AML-193 (cell line): Measurements from ENCODE around the gene SMG6.
"Not testable (repeated sequence)": the region's sequence is repeated elsewhere in the genome, so short reads cannot be mapped to it uniquely, and the experiment has no call there.

Source experiments
- DNase-seq, 2 experiments: peaks; one replicate each; lab custom pipeline; 2025; lab: John Stamatoyannopoulos, UW

The SMG6 gene

DNA sequence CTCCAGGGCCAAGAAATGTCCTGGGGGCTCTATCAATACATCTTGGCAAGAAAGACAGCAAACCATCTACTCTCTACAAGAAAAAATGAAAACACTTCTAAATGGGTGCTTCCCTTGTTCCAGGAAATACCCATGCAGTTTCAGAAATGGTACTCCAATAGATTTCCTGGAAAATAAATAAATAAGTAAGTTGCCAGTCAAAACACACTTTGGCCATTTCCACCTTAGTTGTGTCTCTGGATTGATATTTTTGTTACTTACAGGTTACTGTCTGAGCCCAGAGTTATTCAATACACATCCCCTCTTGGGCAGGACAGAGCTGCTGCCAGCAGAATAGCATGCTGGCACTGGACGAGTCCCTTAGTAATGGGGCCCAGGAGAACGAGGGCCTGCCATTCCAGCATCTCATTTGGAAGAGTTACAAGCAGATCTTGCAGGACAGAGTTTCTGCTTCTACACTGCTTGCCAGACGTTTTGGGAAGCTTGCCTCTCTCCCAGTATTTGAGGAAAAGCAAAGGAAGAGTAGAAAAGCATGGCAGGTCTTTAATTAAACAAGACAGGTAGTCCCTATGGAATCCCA lies 100.5 kb downstream of the SMG6 start:
- no peak for DNase-seq

- no peak for DNase-seq
These were observed 101.1 kb downstream of the SMG6 start for GRCh38 chr17:2202302-2202995.

DNA sequence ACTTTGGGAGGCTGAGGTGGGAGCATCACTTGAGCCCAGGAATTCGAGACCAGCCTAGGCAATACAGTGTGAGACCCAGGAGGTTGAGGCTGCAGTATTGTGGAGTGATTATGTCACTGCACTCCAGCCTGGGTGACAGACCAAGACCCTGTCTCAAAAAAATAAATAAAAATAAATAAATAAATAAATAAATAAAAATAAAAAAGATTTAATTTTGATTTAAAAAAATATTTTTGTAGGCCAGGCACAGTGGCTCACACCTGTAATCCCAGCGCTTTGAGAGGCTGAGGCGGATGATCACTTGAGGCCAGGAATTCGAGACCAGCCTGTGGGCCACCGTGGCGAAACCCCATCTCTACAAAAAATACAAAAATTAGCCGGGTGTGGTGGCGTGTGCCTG lies 104.2 kb downstream of the SMG6 start:
- not testable (repeated sequence) for DNase-seq

DNA sequence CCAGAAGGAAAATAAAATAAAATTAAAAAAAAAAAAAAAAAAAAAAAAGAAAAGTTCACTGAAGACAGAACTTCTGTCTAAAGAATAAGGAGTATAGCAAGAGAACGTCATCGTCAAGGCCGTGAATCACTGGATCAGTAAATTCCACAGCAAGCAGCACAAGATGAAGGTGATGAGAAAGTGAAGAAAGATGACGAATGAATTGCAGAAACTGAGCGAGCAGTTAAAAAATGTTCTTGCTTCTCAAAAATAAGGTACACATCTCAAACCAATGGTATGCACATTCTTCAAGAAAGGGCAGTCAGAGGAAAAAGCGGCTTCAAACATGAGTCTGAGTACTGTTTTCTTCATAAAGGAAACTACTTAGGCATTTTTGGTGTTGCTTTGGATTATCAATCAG lies 104.7 kb downstream of the SMG6 start:
- DNase-seq, result no peak

DNA sequence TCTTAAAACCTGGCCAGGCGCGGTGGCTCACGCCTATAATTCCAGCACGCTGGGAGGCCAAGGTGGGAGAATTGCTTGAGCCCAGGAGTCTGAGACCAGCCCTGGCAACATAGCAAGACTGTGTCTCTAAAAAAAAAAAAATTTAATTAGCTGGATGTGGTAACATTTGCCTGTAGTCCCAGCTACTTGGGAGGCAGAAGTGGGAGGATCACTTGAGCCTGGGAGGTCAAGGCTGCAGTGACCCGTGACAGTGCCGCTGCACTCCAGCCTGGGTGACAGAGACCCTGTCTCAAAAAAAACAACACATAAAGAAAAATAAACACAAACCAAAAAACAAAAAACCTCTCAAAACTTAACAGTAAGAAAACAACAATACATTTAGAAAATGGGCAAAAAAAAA lies 106.3 kb downstream of the SMG6 start:
- DNase-seq, result no peak

DNA sequence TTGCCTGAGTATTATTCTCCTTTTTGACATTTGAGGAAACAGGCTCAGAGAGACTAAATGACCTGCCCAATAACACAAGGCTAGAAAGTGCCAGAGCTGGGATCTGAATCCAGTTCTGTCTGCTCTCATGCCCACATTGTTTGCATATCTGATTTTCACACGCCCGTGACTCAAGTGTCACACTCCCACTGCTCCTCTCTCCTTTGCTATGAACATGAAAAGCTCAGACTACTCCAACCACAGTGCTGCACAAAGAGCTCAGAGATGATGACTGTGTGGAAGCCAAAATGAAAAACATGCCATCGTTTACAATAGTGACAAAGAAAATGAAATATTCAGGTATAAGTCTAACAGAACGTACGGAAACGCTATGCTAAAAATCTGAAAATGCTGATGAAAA lies 107.9 kb downstream of the SMG6 start:
- no peak for DNase-seq

- no peak for DNase-seq
These were observed 108.7 kb downstream of the SMG6 start for GRCh38 chr17:2194889-2195335.

DNA sequence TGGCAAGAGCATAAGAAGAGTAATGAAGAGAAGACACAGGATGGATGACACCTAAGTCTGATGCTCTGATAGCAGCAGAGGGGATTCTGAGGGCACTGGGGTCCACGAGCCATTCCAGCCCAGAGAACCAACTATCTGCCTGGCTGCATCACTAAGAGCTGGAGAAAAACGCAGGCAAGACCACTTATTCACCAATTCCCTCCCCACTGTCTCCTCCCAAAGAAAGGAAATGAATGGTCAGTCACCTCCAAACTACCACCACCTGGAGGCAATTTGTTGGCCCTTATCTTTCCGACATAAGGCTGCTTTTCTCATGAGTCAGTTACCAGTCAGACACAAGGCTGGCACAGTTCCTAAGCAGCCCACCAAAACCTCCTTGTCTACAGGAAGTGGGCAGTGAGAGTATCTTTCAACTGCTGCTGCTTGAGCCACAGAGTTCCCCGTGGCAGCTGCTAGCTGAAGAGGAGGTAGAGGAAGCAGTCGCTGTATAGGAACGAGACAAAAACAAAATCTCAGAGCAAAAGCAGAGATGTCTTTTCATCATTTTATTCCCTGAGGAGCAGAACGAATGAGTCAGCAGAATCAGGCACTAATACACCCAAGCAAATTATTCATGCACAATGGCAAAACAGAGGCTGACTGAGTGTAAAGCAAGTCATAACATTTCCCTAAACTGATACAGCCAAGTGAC lies 111.1 kb downstream of the SMG6 start:
- no peak for DNase-seq

DNA sequence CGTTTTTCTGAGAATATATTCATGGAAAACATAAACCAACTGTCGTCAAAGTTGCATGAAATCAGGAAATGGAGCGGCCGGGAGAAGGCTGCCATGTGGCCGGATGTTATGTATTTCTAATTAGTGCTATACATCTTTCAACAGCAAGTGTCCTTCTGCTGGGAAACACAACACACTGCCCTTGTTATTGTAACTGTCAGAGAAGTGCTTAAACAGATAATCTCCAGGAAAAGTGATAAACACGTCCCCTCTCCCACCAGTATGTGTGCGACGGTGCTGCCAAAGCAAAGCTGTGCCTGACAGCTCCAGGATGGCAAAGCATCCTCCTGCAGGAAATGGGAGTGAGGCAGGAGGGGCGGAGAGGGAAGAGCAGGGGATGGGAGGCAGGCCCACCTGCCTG lies 111.8 kb downstream of the SMG6 start:
- DNase-seq, result no peak

GRCh38 chr17:2191227-2191626 lies 112.4 kb downstream of the SMG6 start:
- DNase-seq, result no peak

DNA sequence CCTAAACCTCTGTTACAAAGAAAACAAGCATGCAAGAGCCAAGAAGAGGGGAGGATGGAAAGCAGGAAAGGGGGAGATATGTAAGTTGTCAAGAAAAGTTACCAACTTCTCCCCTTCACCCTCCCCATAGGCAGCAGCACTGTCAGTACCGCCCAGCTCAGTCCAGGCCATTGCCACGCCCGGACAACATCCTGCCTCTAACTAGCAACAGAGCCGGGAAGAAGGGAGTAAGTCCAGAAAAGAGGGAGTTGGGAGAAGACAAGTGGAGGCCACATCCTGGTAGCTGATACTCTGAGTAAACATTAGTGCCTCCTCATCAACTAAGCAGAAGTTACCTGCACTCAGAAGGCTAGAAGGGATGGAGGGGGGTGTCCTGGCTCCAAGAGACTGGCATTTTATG lies 113.6 kb downstream of the SMG6 start:
- DNase-seq, result no peak

GRCh38 chr17:2188971-2189630 lies 114.5 kb downstream of the SMG6 start:
- no peak for DNase-seq

DNA sequence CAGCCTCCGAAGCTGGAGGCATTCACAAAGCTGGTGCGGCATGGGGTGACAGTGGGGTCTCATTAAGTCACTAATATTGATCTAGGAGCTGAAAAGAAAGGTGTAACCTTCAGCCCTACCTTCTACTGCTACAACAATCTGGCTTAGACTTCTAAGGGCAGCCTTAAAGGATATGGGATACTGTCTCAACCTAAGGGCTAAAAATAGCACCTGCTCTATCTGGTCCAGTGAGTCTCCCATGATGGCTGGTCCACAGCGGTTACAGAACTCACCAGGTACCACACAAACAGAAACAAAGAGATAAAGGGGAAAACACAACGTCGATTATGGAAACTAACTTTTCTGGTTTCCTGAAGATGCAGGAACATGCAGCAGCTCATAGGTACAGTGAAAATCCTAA lies 115.8 kb downstream of the SMG6 start:
- DNase-seq, result no peak

GRCh38 chr17:2186937-2187336 lies 116.6 kb downstream of the SMG6 start:
- DNase-seq, result no peak

GRCh38 chr17:2184993-2185931 lies 118.3 kb downstream of the SMG6 start:
- DNase-seq, result no peak

DNA sequence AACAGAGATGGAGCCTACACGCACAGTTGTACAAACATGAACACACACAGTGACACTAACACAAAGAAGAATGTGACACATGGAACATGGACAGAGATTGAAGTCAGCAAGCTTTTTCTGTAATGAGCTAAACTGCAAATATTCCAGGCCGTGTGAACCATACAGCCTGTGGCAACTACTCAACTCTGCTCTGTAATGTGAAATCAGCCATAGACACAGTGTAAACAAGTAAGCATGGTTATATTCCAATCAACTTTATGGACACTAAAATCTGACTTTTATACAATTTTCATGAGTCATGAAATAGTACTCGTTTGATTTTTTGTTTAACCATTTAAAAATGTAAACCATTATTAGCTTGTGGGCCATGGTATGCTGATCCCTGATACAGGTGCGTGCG lies 120.2 kb downstream of the SMG6 start:
- DNase-seq, result no peak

- no peak for DNase-seq
These were observed 121.6 kb downstream of the SMG6 start for GRCh38 chr17:2181897-2182448.

- no peak for DNase-seq
These were observed 122.2 kb downstream of the SMG6 start for GRCh38 chr17:2181206-2181896.

DNA sequence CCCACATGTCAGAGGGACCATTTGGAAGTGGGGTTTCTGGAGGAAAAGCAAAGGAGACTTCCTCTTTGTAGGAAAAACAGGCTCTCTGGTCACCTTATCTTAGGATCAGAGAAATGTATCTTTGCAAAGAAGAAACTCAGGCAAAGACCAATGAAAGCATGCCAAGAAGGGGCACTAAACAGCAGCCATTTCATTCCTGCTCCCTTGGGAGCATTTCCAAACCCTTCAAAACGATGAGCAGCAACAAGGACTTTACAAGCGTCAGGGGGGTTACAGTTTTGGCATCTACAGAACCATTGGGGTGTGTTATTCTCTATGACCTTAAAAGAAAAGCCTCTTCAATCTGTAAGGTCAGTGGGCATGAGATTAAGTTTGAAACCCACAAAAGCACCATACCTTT lies 122.8 kb downstream of the SMG6 start:
- DNase-seq, result no peak

DNA sequence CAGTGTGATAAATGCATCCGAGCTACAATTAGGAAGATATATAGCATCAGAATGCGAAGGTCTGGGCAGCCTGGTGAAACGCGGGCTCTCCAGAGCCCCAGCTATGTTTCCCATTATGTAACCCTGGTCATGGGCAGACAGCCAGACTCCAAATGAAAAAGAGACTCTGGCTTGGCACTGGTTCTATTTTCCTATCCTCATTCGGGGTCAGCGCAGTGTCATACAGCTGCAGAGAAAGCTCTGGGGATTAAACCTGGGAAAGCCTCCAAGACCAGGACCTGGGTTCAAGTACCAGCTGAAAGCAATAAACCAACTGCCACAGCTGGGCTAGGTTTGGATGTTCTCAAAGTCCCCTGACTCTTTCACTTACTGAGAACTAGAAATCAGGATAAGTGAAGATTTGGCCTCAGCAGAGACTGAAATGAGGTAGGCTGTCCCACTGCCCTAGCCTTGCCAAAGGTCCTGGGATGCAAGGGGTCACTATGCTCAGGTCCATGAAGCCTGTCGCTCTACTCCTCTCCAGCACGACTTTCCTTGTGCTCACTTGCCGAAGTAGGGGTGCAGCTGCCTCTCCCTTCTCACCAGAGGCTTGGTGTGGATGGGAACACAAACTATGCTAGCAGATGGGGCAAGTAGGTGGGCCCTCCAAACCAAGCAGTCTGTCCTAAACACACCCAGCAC lies 123.8 kb downstream of the SMG6 start:
- DNase-seq, result no peak
